Measurements from ENCODE around the gene GPBAR1.
A peak's percentile ranks its signal among the peaks of the same experiment; 100 is the strongest.

The GPBAR1 gene

GRCh38 chr2:218284106-218284811 is 23.4 kb downstream of the GPBAR1 start:
- peak; percentile 36 to 62 for DNase-seq (ENCODE audit: extremely low read depth in 1 of 2, low read depth in 1 of 2)

- DNase-seq (ENCODE audit: extremely low read depth in 1 of 2, low read depth in 1 of 2) = no peak
Measured at GRCh38 chr2:218285604-218286003, 24.8 kb downstream of the GPBAR1 start.

- peak; percentile 64 to 82 for DNase-seq (ENCODE audit: extremely low read depth in 1 of 2, low read depth in 1 of 2)
Measured at GRCh38 chr2:218286570-218287459, 26.0 kb downstream of the GPBAR1 start.

- no peak for DNase-seq (ENCODE audit: extremely low read depth in 1 of 2, low read depth in 1 of 2)
Measured at GRCh38 chr2:218289639-218290315, 29.0 kb downstream of the GPBAR1 start.

- no peak for DNase-seq (ENCODE audit: extremely low read depth in 1 of 2, low read depth in 1 of 2)
Measured at GRCh38 chr2:218290316-218291261, 29.8 kb downstream of the GPBAR1 start.

GRCh38 chr2:218291318-218292047 is 30.7 kb downstream of the GPBAR1 start:
- no peak for DNase-seq (ENCODE audit: extremely low read depth in 1 of 2, low read depth in 1 of 2)

- DNase-seq (ENCODE audit: extremely low read depth in 1 of 2, low read depth in 1 of 2) = peak in 1 of 2 donors; percentile 70
Measured at GRCh38 chr2:218292048-218293014, 31.5 kb downstream of the GPBAR1 start, which contains the start of gene TMBIM1. Gene TMBIM1 (minus strand): TSS chr2:218292503. CDS start chr2:218282141, 10,362 bp downstream.

- DNase-seq (ENCODE audit: extremely low read depth in 1 of 2, low read depth in 1 of 2) = no peak
Measured at GRCh38 chr2:218293715-218294429, 33.1 kb downstream of the GPBAR1 start.

- no peak for DNase-seq (ENCODE audit: extremely low read depth in 1 of 2, low read depth in 1 of 2)
Measured at GRCh38 chr2:218294430-218295022, 33.7 kb downstream of the GPBAR1 start.

- DNase-seq (ENCODE audit: extremely low read depth in 1 of 2, low read depth in 1 of 2) = no peak
Measured at GRCh38 chr2:218295029-218295428, 34.2 kb downstream of the GPBAR1 start.

- no peak for DNase-seq (ENCODE audit: extremely low read depth in 1 of 2, low read depth in 1 of 2)
Measured at GRCh38 chr2:218296200-218296599, 35.4 kb downstream of the GPBAR1 start.

GRCh38 chr2:218296847-218297246 is 36.0 kb downstream of the GPBAR1 start:
- DNase-seq (ENCODE audit: extremely low read depth in 1 of 2, low read depth in 1 of 2) = no peak

GRCh38 chr2:218298314-218298875 is 37.6 kb downstream of the GPBAR1 start:
- DNase-seq (ENCODE audit: extremely low read depth in 1 of 2, low read depth in 1 of 2) = no peak

GRCh38 chr2:218300141-218300540 is 39.3 kb downstream of the GPBAR1 start:
- DNase-seq (ENCODE audit: extremely low read depth in 1 of 2, low read depth in 1 of 2) = no peak

- peak; percentile 67 to 84 for DNase-seq (ENCODE audit: extremely low read depth in 1 of 2, low read depth in 1 of 2)
Measured at GRCh38 chr2:218301176-218301819, 40.5 kb downstream of the GPBAR1 start.

GRCh38 chr2:218305383-218305782 is 44.6 kb downstream of the GPBAR1 start:
- no peak for DNase-seq (ENCODE audit: extremely low read depth in 1 of 2, low read depth in 1 of 2)
